ENCODE results near the gene RNF224. TPM values are rescaled to one million over a fixed set of nuclear protein-coding genes. Genes with fewer than 3 reads are reported as not detected.

RNF224 gene
- total RNA-seq, 1 donor from 2014 or later: not detected

DNA sequence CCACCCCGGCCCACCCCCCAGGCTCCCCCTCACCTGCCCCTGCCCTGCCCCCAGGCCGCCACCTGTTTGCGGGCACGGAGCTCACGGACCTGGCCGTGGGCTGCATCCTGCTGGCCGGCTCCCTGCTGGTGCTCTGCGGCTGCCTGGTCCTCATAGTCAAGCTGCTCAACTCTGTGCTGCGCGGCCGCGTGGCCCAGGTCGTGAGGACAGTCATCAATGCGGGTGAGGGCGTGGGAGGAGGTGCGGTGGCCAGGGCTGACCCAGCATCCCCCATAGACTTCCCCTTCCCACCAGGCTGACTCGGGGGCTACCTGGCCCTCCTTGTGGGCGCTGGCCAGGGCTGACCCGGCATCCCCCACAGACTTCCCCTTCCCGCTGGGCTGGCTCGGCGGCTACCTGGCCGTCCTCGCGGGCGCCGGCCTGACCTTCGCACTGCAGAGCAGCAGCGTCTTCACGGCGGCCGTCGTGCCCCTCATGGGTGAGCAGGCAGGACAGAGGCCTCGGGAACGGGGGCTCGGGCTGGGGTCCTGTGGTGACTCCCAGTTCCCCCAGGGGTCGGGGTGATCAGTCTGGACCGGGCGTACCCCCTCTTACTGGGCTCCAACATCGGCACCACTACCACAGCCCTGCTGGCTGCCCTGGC, 6.9 kb downstream of the RNF224 start:
- Histone ChIP-seq H3K27ac (ENCODE audit: low read depth, low read length) (no peak overlapping the region), H3K4me2 (ENCODE audit: low read length) (no peak overlapping the region), H3K79me2 (ENCODE audit: insufficient read depth, low read length) (peaks cover 14% of the 10 kb centered on the region), H3K36me3 (ENCODE audit: insufficient read depth, low read length) (no peaks in the 10 kb centered on the region), H3K4me3 (ENCODE audit: insufficient read depth, low read depth, low read length) (no peak overlapping the region), H2AFZ (ENCODE audit: low read depth, low read length) (no peak overlapping the region), H3K27me3 (ENCODE audit: insufficient read depth, low read length) (no peaks in the 10 kb centered on the region), H3K9me3 (ENCODE audit: insufficient read depth, low read depth, low read length) (no peaks in the 10 kb centered on the region), H3K9ac (ENCODE audit: low read length) (no peak overlapping the region), H3K4me1 (ENCODE audit: insufficient read depth, low read length) (no peaks in the 10 kb centered on the region), H4K20me1 (ENCODE audit: insufficient read depth, low read length) (peaks cover 24% of the 10 kb centered on the region)
- TF ChIP-seq, protein P1, sequence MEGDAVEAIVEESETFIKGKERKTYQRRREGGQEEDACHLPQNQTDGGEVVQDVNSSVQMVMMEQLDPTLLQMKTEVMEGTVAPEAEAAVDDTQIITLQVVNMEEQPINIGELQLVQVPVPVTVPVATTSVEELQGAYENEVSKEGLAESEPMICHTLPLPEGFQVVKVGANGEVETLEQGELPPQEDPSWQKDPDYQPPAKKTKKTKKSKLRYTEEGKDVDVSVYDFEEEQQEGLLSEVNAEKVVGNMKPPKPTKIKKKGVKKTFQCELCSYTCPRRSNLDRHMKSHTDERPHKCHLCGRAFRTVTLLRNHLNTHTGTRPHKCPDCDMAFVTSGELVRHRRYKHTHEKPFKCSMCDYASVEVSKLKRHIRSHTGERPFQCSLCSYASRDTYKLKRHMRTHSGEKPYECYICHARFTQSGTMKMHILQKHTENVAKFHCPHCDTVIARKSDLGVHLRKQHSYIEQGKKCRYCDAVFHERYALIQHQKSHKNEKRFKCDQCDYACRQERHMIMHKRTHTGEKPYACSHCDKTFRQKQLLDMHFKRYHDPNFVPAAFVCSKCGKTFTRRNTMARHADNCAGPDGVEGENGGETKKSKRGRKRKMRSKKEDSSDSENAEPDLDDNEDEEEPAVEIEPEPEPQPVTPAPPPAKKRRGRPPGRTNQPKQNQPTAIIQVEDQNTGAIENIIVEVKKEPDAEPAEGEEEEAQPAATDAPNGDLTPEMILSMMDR (IDR thresholded peaks at IDR 0.05; ENCODE audit: insufficient read depth, low read depth, low read length): no peak
- no peak for TF ChIP-seq EZH2 (IDR thresholded peaks at IDR 0.05; ENCODE audit: insufficient read depth, low read length)
- no peak for DNase-seq (ENCODE audit: low read depth)
- no peak overlapping the region for H3K27ac Mint-ChIP-seq (ENCODE audit: unreplicated experiment)
- H3K9me3 Mint-ChIP-seq (ENCODE audit: unreplicated experiment): no peaks in the 10 kb centered on the region
- H3K36me3 Mint-ChIP-seq (ENCODE audit: low read depth, unreplicated experiment): no peaks in the 10 kb centered on the region
- no peak overlapping the region for H3K4me3 Mint-ChIP-seq (ENCODE audit: unreplicated experiment)
- H3K4me1 Mint-ChIP-seq (ENCODE audit: low read depth, unreplicated experiment): peaks cover 1% of the 10 kb centered on the region
- no peak for FAIRE-seq
- no peaks in the 10 kb centered on the region for H3K27me3 Mint-ChIP-seq (ENCODE audit: low read depth, unreplicated experiment)

DNA sequence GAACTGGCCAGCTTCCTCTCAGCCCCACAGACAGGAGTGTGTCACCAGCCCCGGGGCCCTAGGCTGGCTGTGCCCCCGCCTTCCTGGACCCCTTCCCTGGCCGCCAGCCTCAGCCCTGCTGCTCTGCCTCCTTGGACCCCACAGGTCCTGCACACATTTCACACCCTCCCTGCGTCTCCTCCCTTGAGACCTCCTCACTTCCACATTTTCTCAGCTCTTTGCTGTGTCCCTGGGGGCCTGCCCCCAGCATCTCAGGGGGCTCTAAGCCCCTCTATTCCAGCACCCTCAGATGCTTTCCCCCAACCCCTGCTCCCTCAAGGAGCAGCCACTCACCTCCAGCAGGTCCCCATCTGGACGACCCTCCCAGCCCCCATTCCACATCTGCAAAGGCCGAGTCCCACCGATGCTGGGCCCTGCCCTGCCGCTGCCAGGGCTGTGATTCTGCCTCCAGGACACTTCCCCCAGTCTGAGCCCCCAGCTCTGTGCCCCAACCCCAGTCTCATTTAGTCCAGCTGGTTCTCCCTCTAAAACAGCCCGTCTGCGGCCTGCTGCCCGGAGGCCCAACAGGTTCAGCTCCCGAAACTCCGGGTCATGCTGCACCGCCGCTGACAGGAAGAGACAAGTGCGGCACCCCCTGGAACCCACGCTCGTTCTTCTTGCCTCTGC, 7.6 kb downstream of the RNF224 start:
- Mint-ChIP-seq H3K27ac (ENCODE audit: unreplicated experiment) (peak overlapping the region; percentile 77), H3K36me3 (ENCODE audit: low read depth, unreplicated experiment) (no peaks in the 10 kb centered on the region), H3K4me1 (ENCODE audit: low read depth, unreplicated experiment) (peaks cover 1% of the 10 kb centered on the region), H3K27me3 (ENCODE audit: low read depth, unreplicated experiment) (no peaks in the 10 kb centered on the region), H3K4me3 (ENCODE audit: unreplicated experiment) (peak overlapping the region; percentile 27), H3K9me3 (ENCODE audit: unreplicated experiment) (no peaks in the 10 kb centered on the region)
- no peaks in the 10 kb centered on the region for H3K9me3 ChIP-seq (ENCODE audit: insufficient read depth, low read depth, low read length)
- FAIRE-seq (no peak), DNase-seq (ENCODE audit: low read depth) (no peak)
- no peak overlapping the region for H2AFZ ChIP-seq (ENCODE audit: low read depth, low read length)
- no peaks in the 10 kb centered on the region for H3K27me3 ChIP-seq (ENCODE audit: insufficient read depth, low read length)
- TF ChIP-seq, protein P1 (IDR thresholded peaks at IDR 0.05; ENCODE audit: insufficient read depth, low read depth, low read length): no peak
- TF ChIP-seq EZH2 (IDR thresholded peaks at IDR 0.05; ENCODE audit: insufficient read depth, low read length): no peak
- no peak overlapping the region for H3K27ac ChIP-seq (ENCODE audit: low read depth, low read length)
- H3K9ac ChIP-seq (ENCODE audit: low read length): no peak overlapping the region
- H3K4me1 ChIP-seq (ENCODE audit: insufficient read depth, low read length): peaks cover under 1% of the 10 kb centered on the region
- peaks cover 17% of the 10 kb centered on the region for H3K79me2 ChIP-seq (ENCODE audit: insufficient read depth, low read length)
- H3K4me3 ChIP-seq (ENCODE audit: insufficient read depth, low read depth, low read length): no peak overlapping the region
- H3K36me3 ChIP-seq (ENCODE audit: insufficient read depth, low read length): no peaks in the 10 kb centered on the region
- peaks cover 24% of the 10 kb centered on the region for H4K20me1 ChIP-seq (ENCODE audit: insufficient read depth, low read length)
- no peak overlapping the region for H3K4me2 ChIP-seq (ENCODE audit: low read length)
